ENCODE data around the gene RFTN1.

DNA sequence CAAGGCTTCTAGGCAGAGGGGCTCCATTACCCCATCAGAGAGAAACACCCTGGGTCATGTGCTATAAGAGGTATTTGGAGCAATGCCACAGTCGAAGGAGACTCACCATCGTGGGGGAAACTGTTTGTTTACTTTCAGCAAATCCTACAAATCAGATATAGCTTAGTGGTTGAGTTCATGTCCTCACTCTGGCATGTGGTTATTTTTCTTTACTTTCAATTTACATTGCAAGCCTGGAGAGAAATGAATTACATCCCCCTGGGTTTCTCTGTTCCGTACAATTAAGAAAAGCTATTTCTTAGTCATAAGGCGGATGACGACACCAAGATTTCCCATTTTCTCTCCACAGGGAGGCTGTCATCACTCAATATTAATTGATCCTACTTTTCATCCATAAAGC, 36.9 kb downstream of the RFTN1 start:
- TF ChIP-seq POLR2A (IDR thresholded peaks at IDR 0.05) = no peak
- TF ChIP-seq, protein P1, sequence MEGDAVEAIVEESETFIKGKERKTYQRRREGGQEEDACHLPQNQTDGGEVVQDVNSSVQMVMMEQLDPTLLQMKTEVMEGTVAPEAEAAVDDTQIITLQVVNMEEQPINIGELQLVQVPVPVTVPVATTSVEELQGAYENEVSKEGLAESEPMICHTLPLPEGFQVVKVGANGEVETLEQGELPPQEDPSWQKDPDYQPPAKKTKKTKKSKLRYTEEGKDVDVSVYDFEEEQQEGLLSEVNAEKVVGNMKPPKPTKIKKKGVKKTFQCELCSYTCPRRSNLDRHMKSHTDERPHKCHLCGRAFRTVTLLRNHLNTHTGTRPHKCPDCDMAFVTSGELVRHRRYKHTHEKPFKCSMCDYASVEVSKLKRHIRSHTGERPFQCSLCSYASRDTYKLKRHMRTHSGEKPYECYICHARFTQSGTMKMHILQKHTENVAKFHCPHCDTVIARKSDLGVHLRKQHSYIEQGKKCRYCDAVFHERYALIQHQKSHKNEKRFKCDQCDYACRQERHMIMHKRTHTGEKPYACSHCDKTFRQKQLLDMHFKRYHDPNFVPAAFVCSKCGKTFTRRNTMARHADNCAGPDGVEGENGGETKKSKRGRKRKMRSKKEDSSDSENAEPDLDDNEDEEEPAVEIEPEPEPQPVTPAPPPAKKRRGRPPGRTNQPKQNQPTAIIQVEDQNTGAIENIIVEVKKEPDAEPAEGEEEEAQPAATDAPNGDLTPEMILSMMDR (IDR thresholded peaks at IDR 0.05) = no peak

Measured in uterus (tissue), 2 donors.